Esophagus squamous epithelium (tissue), 5 donors: ENCODE results near the gene AIP. TPM values are rescaled to one million over a fixed set of nuclear protein-coding genes. Genes with fewer than 3 reads are reported as not detected.
"Not testable (repeated sequence)": the region's sequence is repeated elsewhere in the genome, so short reads cannot be mapped to it uniquely, and the experiment has no call there.

Source experiments
- DNase-seq: peaks from one replicate; lab custom pipeline; 2025; lab: John Stamatoyannopoulos, UW
- H3K27ac ChIP-seq, 4 donors: fragments of 200-600 bp; sonication (generic); one replicate each; pipeline ENCODE4 v1.5.1; 2016 to 2019; ENCODE audit warnings: mild to moderate bottlenecking in 1 of 4
- H3K27me3 ChIP-seq, 4 donors: fragments of 200-600 bp; sonication (generic); 1 replicate in 3 of 4; 2 replicates in 1 of 4; pipeline versions ENCODE4 v1.5.1 to v1.6.0; 2017 to 2021; ENCODE audit warnings: antibody characterized with exemption in 1 of 4
- H3K36me3 ChIP-seq, 3 donors: fragments of 200-600 bp; sonication (generic); one replicate each; pipeline ENCODE4 v1.5.1; 2016 to 2019
- H3K4me1 ChIP-seq, 3 donors: fragments of 200-600 bp; sonication (generic); one replicate each; pipeline ENCODE4 v1.5.1; 2017 to 2019
- H3K4me3 ChIP-seq, 4 donors: fragments of 200-600 bp; sonication (generic); 1 replicate in 3 of 4; 2 replicates in 1 of 4; pipeline ENCODE4 v1.5.1; 2016 to 2019; ENCODE audit warnings: mild to moderate bottlenecking in 2 of 4, moderate library complexity in 1 of 4
- H3K9me3 ChIP-seq, 3 donors: fragments of 200-600 bp; sonication (generic); one replicate each; pipeline ENCODE4 v1.5.1; 2016 to 2019
- POLR2A ChIP-seq, 4 donors: fragments of 450-650 bp; IDR thresholded peaks; one replicate each; pipeline ENCODE4 v1.6.1; 2017; ENCODE audit warnings: antibody characterized with exemption in 4 of 4, mild to moderate bottlenecking in 4 of 4, moderate library complexity in 3 of 4
- WGBS, 2 donors: methylation state at CpG; one replicate each; pipeline ENCODE4 v1.1.5; 2018; 5-methylcytosine and 5-hydroxymethylcytosine counted together
- intact Hi-C: fragments of 100-400 bp; cut with DNase I; formaldehyde crosslinking; loops from one replicate; pipeline ENCODE4 v1.15.0; 2022
- total RNA-seq, 4 donors: library from RNA; depleted of rRNA; stranded (reverse); fragments of >200 nt; gene quantifications; one replicate each; pipeline ENCODE4 v1.1.0, GENCODE V29; 2016
- TF ChIP-seq, protein P1 (sequence below), 6 experiments: fragments of 450-650 bp in 4 of 6; fragments of 200-600 bp in 2 of 6; sonication (generic) in 2 of 6; IDR thresholded peaks; one replicate each; pipeline ENCODE4 v1.5.1; 2016 to 2019; ENCODE audit warnings: antibody characterized with exemption in 6 of 6, mild to moderate bottlenecking in 4 of 6, moderate library complexity in 4 of 6
- donor health status: DM: yes; HTN: yes; CAD: no.

The AIP gene
- total RNA-seq, 4 donors from 2014 or later: 16.8 to 63.3 (median 28.3) TPM

DNA sequence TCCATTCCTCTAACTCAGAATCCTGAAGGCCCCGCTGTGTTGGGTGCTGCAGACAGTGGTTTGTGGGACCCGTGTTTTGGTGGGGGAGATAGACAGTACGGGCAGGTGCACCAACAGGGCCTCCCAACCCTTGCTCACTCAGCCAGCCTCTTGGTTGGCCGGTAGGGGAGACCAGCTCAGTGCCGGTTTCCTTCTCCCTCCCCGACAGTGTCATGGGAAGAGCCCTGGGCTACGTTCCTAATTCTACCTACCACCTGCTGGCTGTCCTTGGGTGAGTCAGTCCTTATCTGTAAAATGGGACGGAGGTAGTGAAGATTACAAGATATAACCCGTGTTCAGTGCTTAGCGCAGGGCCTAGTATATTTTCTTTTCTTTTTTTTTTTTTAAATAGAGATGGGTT is 19.6 kb upstream of the AIP start:
- DNase-seq: no peak
- 73 to 84% methylated on average over 6 to 9 of the region's 10 CpGs for WGBS, 2 donors
- intact Hi-C loops: no loop called here

GRCh38 chr11:67463680-67464410 is 19.0 kb upstream of the AIP start:
- DNase-seq: no peak
- Histone ChIP-seq H3K36me3 (peaks cover 0 to 21% (median 0%) of the 10 kb centered on the region in 3 donors), H3K4me1 (peaks cover 33 to 68% (median 38%) of the 10 kb centered on the region in 3 donors), H3K4me3 (peak overlapping the region in 3 of 4 donors; percentile 47 to 75 (median 50)), H3K27ac (peak overlapping the region; percentile 93 to 98 (median 96)), H3K27me3 (no peaks in the 10 kb centered on the region), H3K9me3 (no peaks in the 10 kb centered on the region)
- intact Hi-C loops: no loop called here
- peak in 2 of 4 donors; percentile 17 to 26 for TF ChIP-seq POLR2A (IDR thresholded peaks at IDR 0.05)
- TF ChIP-seq, protein P1, sequence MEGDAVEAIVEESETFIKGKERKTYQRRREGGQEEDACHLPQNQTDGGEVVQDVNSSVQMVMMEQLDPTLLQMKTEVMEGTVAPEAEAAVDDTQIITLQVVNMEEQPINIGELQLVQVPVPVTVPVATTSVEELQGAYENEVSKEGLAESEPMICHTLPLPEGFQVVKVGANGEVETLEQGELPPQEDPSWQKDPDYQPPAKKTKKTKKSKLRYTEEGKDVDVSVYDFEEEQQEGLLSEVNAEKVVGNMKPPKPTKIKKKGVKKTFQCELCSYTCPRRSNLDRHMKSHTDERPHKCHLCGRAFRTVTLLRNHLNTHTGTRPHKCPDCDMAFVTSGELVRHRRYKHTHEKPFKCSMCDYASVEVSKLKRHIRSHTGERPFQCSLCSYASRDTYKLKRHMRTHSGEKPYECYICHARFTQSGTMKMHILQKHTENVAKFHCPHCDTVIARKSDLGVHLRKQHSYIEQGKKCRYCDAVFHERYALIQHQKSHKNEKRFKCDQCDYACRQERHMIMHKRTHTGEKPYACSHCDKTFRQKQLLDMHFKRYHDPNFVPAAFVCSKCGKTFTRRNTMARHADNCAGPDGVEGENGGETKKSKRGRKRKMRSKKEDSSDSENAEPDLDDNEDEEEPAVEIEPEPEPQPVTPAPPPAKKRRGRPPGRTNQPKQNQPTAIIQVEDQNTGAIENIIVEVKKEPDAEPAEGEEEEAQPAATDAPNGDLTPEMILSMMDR (IDR thresholded peaks at IDR 0.05): no peak
- 63 to 73% methylated on average over 6 to 9 of the region's 20 CpGs for WGBS, 2 donors

More for the DNA sequence above, 19.6 kb upstream of the AIP start:
- Histone ChIP-seq H3K4me3 (no peak overlapping the region), H3K36me3 (peaks cover 0 to 21% (median 0%) of the 10 kb centered on the region in 3 donors), H3K27me3 (no peaks in the 10 kb centered on the region), H3K4me1 (peaks cover 27 to 65% (median 37%) of the 10 kb centered on the region in 3 donors), H3K27ac (peak overlapping the region in 3 of 4 donors; percentile 39 to 96 (median 96)), H3K9me3 (no peaks in the 10 kb centered on the region)
- no peak for TF ChIP-seq POLR2A (IDR thresholded peaks at IDR 0.05)
- TF ChIP-seq, protein P1 (IDR thresholded peaks at IDR 0.05): no peak

- 12 to 44% methylated on average over 5 to 8 of the region's 56 CpGs for WGBS, 2 donors
- intact Hi-C loops: no loop called here
- Histone ChIP-seq H3K36me3 (peaks cover 0 to 21% (median 0%) of the 10 kb centered on the region in 3 donors), H3K4me3 (peak overlapping the region; percentile 35 to 75 (median 48)), H3K4me1 (peaks cover 34 to 67% (median 38%) of the 10 kb centered on the region in 3 donors), H3K27ac (peak overlapping the region; percentile 93 to 98 (median 96)), H3K9me3 (no peaks in the 10 kb centered on the region), H3K27me3 (no peaks in the 10 kb centered on the region)
- peak; percentile 72 for DNase-seq
- peak in 2 of 4 donors; percentile 8 to 73 for TF ChIP-seq POLR2A (IDR thresholded peaks at IDR 0.05)
- TF ChIP-seq, protein P1 (IDR thresholded peaks at IDR 0.05): peak in 1 of 6 experiments; percentile 6
Measured at GRCh38 chr11:67464411-67465188, 18.2 kb upstream of the AIP start.

- DNase-seq: no peak
- intact Hi-C loops: no loop called here
- 0 to 40% methylated on average over 3 of the region's 3 CpGs for WGBS, 2 donors
- H3K27me3 ChIP-seq: no peaks in the 10 kb centered on the region
- TF ChIP-seq, protein P1 (IDR thresholded peaks at IDR 0.05): no peak
- TF ChIP-seq POLR2A (IDR thresholded peaks at IDR 0.05): no peak
- H3K4me3 ChIP-seq: peak overlapping the region; percentile 35 to 75 (median 48)
- H3K9me3 ChIP-seq: no peaks in the 10 kb centered on the region
- peaks cover 37 to 67% (median 38%) of the 10 kb centered on the region in 3 donors for H3K4me1 ChIP-seq
- H3K27ac ChIP-seq: peak overlapping the region; percentile 93 to 98 (median 96)
- peaks cover 0 to 21% (median 0%) of the 10 kb centered on the region in 3 donors for H3K36me3 ChIP-seq
Measured at GRCh38 chr11:67465189-67465510, 17.7 kb upstream of the AIP start.

DNA sequence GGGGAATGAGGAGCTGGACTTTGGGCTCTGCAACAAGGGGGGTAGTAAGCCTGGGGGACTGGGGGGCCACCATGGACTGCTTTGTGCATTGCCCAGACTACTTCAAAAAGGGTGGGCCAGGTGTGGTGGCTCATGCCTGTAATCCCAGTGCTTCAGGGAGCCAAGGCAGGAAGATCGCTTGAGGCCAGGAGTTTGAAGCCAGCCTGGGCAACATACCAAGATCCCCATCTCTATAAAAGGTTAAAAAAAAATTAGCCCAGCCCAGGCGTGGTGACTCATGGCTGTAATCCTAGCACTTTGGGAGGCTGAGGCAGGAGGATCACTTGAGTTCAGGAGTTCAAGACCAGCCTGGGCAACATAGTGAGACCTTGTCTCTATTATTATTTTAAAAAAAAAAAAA is 17.3 kb upstream of the AIP start:
- Histone ChIP-seq H3K36me3 (peaks cover 0 to 21% (median 0%) of the 10 kb centered on the region in 3 donors), H3K4me1 (peaks cover 37 to 63% (median 38%) of the 10 kb centered on the region in 3 donors), H3K27ac (peak overlapping the region; percentile 93 to 98 (median 96)), H3K4me3 (peak overlapping the region in 3 of 4 donors; percentile 47 to 75 (median 50))
- intact Hi-C loops, H3K9me3 ChIP-seq, H3K27me3 ChIP-seq, DNase-seq: not testable (repeated sequence)
- WGBS, 2 donors: 48 to 50% methylated on average over 1 to 2 of the region's 2 CpGs
